Right lung (tissue), 5 donors: Measurements from ENCODE around the gene TBX2. TPM values are rescaled to one million over a fixed set of nuclear protein-coding genes. Genes with fewer than 3 reads are reported as not detected.
"Not testable (repeated sequence)": the region's sequence is repeated elsewhere in the genome, so short reads cannot be mapped to it uniquely, and the experiment has no call there.

Experiments used
- DNase-seq, 2 donors: peaks; one replicate each; pipeline ENCODE4 v3.0.0-alpha.2; 2013
- polyA plus RNA-seq, 5 donors: library from polyadenylated mRNA; unstranded; fragments of 120-200 nt; gene quantifications; one replicate each; pipeline versions ENCODE4 v1.2.1 to v1.2.3, GENCODE V29; 2013; ENCODE audit warnings: inconsistent platforms in 1 of 5, low replicate concordance in 1 of 5; ENCODE audit not compliant: insufficient read length in 5 of 5, insufficient read depth in 1 of 5

TBX2 gene
- polyA plus RNA-seq, 5 donors: 132 to 258 (median 183) TPM

GRCh38 chr17:61426482-61427304, 27.1 kb downstream of the TBX2 start:
- no peak for DNase-seq

GRCh38 chr17:61427567-61427966, 27.9 kb downstream of the TBX2 start:
- no peak for DNase-seq

GRCh38 chr17:61429274-61429673, 29.6 kb downstream of the TBX2 start:
- no peak for DNase-seq

GRCh38 chr17:61429831-61430230, 30.2 kb downstream of the TBX2 start:
- DNase-seq: not testable (repeated sequence)

GRCh38 chr17:61431594-61432311, 32.1 kb downstream of the TBX2 start:
- DNase-seq: no peak

- DNase-seq: no peak
Measured at GRCh38 chr17:61436273-61436672, 36.6 kb downstream of the TBX2 start.

- DNase-seq: no peak
Measured at GRCh38 chr17:61436995-61437704, 37.5 kb downstream of the TBX2 start.

- DNase-seq: no peak
Measured at GRCh38 chr17:61440697-61441096, 41.1 kb downstream of the TBX2 start.

- not testable (repeated sequence) for DNase-seq
Measured at GRCh38 chr17:61441507-61441906, 41.9 kb downstream of the TBX2 start.

GRCh38 chr17:61442136-61442775, 42.6 kb downstream of the TBX2 start:
- no peak for DNase-seq

- DNase-seq: no peak
Measured at GRCh38 chr17:61442878-61443474, 43.3 kb downstream of the TBX2 start.

- DNase-seq: no peak
Measured at GRCh38 chr17:61443475-61443882, 43.8 kb downstream of the TBX2 start.

GRCh38 chr17:61444075-61444474, 44.4 kb downstream of the TBX2 start:
- DNase-seq: no peak

- DNase-seq: no peak
Measured at GRCh38 chr17:61444831-61445230, 45.2 kb downstream of the TBX2 start.

- DNase-seq: no peak
Measured at GRCh38 chr17:61447358-61447757, 47.7 kb downstream of the TBX2 start.

- no peak for DNase-seq
Measured at GRCh38 chr17:61448042-61448441, 48.4 kb downstream of the TBX2 start.

GRCh38 chr17:61449140-61449539, 49.5 kb downstream of the TBX2 start:
- not testable (repeated sequence) for DNase-seq

GRCh38 chr17:61449707-61450640, 50.3 kb downstream of the TBX2 start:
- DNase-seq: no peak

- no peak for DNase-seq
Measured at GRCh38 chr17:61450641-61451537, 51.2 kb downstream of the TBX2 start.
